HG02610 (cell line): Measurements from ENCODE around the gene ARHGEF4.

Experiments used
- ATAC-seq: cut with Tn5 transposase; IDR thresholded peaks from one replicate; pipeline ENCODE4 v1.9.1; 2021; ENCODE audit warnings: mild to moderate bottlenecking, moderate library complexity; ENCODE audit not compliant: unreplicated experiment

ARHGEF4 gene

DNA sequence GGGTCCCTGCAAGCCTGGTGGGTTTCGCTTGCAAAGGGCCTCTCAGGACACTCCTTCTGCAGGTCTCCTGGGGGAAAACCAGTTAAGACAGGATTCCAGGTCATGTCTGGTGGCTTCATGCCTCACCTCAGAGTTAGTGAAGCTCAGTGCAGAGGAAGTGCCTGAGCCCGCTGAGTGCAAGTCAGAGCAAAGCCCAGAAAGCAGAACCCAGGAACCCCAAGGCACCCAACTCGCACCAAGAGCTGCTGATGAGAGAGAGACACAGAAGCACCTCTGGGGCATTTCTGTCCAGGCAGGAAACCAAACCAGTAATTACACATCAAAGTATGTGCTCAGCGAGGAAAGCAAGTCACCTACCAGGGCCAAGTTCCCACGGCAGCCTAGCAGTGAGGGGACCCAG, 78.4 kb downstream of the ARHGEF4 start:
- no peak for ATAC-seq

DNA sequence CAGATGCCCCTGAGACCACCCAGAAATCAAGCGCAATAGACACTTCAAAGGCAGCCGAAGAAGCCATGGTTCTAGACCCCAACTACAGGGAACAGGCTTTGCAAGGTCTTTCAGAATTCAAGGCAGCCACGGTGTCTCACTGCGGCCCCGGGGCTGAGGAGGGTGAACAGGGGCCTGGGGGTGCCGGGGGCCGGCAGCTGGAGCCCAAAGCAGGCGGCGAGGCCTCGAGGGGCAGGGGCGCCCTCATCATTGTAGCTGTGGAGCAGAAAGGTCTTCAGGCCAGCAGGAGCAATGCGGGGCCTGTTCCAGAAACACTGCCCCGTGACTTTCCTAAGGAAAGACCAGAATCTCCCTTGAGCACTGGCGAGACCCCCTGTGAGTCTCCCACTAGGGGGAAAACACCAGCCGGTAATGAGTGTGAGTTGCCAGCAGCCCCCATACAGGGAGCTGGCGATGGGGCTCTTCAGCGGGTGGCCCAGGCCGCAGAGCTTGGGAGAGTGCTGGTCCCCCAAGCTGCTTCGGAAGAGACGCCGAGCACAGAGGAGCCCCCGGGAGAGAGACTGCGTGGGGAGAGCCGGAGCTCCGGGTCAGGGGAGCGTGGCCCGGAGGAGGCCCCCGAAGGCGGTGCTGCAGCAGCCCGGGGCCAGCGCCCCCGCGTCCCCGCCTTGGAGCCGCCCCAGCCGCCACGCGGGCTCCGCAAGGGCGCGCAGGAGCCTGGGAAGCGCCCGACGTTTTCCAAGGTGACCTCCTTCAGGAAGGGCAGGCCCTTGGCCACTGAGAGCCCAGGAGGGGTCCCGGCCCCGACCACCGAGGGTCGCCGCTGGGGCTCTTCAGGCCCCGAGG, 79.1 kb downstream of the ARHGEF4 start:
- ATAC-seq: no peak

GRCh38 chr2:130916438-130916705, 79.7 kb downstream of the ARHGEF4 start:
- no peak for ATAC-seq

GRCh38 chr2:130917006-130917688, 80.4 kb downstream of the ARHGEF4 start:
- no peak for ATAC-seq

GRCh38 chr2:130918393-130918792, 81.7 kb downstream of the ARHGEF4 start:
- no peak for ATAC-seq

DNA sequence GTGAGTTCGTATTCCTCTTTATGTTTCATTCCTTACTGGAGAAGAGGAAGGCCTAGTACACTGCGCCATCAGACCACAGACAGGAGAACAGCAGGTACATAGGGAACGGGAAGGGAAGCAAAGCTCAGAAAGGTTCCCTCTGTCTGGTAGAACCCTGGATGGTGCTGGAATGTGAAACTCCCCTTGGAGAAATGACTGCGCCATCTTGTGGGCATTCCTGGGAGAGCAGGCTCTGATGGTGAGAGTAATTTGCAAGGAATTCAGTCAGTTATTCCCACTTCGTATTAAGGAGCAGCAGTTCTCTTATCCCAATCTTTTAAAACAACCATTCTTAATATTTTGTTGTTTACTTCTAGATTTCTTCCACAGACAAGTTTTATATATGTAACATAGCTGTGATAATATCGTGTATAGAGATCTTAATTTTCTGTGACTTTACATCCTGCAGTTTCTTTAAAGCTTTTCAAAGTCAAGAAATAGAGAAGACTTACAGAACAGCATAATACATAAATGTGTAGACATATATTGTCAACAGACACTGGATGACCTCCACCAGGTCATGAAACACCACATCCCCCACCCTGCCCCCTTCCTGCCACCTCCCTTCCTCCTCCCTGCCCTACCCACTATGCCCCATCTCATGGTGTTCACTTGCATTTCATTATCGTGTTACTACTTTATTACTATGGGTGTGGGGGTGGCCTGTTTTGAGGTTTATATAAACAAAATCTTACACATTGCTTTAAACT, 83.9 kb downstream of the ARHGEF4 start:
- ATAC-seq: no peak

GRCh38 chr2:130921164-130921476, 84.4 kb downstream of the ARHGEF4 start:
- ATAC-seq: no peak

DNA sequence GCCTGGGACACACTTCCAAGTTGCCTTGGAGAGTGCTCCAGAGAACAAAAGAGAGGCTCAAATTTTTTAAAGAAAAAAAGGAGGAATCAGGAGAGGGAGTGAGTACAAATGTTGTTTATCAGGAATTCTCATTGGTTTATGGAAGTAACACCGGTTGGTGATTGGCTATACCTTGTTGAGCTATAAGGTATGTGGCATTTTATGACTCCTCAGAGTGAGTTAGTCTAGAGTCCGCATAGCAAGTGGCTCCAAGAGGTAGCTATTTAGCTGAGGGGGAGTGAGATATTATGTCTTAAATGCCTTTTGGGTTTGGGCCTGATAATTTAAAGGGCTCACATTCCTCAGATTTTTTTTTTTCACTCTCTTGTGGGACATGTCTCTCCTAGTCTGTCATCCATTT, 85.7 kb downstream of the ARHGEF4 start:
- ATAC-seq: no peak

DNA sequence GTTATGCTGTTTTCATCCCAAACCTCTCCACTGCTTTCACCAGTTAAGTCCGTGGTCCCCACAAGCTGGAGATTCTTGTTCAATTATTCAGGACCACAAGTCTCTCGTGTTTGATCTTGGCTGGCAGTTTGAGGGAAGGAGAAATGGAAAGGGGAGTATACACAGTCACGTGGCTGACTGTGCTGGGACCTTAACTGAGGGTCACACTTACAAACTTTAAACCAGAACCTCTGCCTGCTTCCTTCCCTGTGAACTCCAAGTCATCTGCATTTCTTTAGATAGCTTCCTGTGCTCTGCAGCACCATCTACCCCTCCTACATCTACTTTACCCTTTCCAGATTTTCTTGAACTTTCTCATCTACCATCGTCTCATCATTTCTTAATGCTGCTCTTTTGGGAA, 91.7 kb downstream of the ARHGEF4 start:
- ATAC-seq: no peak

- ATAC-seq: no peak
Observed at GRCh38 chr2:130930740-130931659, 94.3 kb downstream of the ARHGEF4 start.

DNA sequence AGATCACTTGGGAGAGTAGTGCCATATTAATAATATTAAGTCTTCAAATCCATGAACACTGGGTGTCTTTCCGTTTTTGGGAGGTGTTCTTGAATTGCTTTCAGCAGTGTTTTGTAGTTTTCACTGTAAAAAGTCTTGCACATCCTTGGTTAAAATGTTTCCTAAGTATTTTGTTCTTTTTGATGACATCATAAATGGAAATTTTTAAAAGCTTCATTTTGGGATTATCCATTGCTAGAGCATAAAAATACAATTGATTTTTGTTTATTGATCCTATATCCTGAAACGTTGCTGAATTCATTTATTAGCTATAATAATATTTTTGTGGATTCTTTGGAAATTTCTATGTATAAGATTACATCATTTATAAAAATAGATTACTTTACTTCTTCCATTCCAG, 96.8 kb downstream of the ARHGEF4 start:
- ATAC-seq: no peak

DNA sequence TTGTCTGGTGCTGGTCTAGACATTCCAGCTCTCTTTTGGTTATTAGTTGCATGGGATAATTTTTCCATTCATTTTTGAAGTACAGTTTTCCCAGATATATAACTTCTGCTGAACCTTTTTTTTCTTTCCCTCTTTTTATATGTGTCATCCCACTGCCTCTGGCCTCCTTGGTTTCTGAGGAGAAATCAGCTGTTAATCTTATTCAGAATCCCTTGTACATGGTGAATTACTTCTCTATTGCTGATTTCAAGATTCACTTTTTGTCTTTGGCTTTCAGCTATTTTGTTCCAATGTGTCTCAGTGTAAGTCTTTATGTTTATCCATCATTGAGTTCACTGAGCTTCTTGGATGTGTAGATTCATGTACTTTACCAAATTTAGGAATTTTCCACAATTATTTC, 99.7 kb downstream of the ARHGEF4 start:
- no peak for ATAC-seq

GRCh38 chr2:130947967-130948366, 111.3 kb downstream of the ARHGEF4 start:
- ATAC-seq: no peak

GRCh38 chr2:130949954-130950353, 113.2 kb downstream of the ARHGEF4 start:
- no peak for ATAC-seq

DNA sequence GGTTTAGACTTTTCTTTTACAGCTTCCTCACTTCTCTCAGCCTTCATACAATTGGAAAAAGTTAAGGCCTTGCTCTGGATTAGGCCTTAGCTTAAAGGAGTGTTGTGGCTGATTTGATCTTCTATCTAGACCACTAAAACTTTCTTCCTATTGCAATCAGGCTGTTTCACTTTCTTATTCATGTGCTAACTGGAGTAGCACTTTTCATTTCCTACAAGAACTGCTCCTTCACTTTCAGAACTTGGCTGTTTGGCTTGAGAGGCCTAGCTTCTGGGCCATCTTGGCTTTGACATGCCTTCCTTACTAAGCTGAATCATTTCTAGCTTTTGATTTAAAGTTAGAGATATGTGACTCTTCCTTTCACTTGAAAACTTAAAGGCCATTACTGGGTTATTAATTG, 114.3 kb downstream of the ARHGEF4 start:
- peak; percentile 69 for ATAC-seq

- ATAC-seq: no peak
Observed at GRCh38 chr2:130954873-130955272, 118.2 kb downstream of the ARHGEF4 start.

DNA sequence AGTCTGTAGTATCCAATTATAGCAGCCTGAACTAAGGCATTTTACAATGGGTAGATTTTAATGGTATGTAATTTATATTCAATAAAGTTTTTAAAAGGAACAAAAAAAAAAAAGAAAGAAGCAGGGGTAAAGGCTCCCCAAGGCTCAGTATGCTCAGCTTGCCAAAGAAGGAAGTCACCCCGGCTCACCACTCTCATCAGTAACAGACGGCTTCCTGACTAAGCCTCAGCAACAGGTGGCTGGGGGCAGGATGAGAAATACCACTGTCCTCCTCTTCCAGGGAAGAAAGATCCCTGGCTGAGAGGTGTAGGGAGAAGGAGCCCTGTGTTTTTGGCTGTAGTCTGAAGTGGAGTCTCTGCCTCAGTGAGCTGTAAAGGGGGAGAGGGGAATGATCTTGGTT, 121.2 kb downstream of the ARHGEF4 start:
- no peak for ATAC-seq

GRCh38 chr2:130963196-130963848, 126.6 kb downstream of the ARHGEF4 start:
- no peak for ATAC-seq

- ATAC-seq: no peak
Observed at GRCh38 chr2:130963849-130964793, 127.4 kb downstream of the ARHGEF4 start.
